Memory B cell (primary cell): ENCODE data around the gene NRP1.

Experiments
- ATAC-seq: fragments of 150-1000 bp; cut with Tn5 transposase; 2 replicates; pipeline ENCODE4 v1.10.0; 2021; ENCODE audit warnings: low read depth, mild to moderate bottlenecking, moderate library complexity
- DNase-seq, 2 donors: peaks; one replicate each; pipeline ENCODE4 v3.0.0; 2022; ENCODE audit warnings: low spot score in 2 of 2
- H3K27ac Mint-ChIP-seq: one replicate; pipeline ENCODE4 v1.8.0; 2022; ENCODE audit warnings: mild to moderate bottlenecking, moderate library complexity, mixed read lengths
- H3K27me3 Mint-ChIP-seq: one replicate; pipeline ENCODE4 v1.8.0; 2022; ENCODE audit warnings: mixed read lengths
- H3K36me3 Mint-ChIP-seq: one replicate; pipeline ENCODE4 v1.8.0; 2022; ENCODE audit warnings: mild to moderate bottlenecking, mixed read lengths
- H3K4me1 Mint-ChIP-seq: one replicate; pipeline ENCODE4 v1.8.0; 2022; ENCODE audit warnings: mixed read lengths
- H3K4me3 Mint-ChIP-seq: one replicate; pipeline ENCODE4 v1.8.0; 2022; ENCODE audit warnings: mild to moderate bottlenecking, moderate library complexity, mixed read lengths
- H3K9me3 Mint-ChIP-seq: one replicate; pipeline ENCODE4 v1.8.0; 2022; ENCODE audit warnings: mixed read lengths

NRP1 gene

DNA sequence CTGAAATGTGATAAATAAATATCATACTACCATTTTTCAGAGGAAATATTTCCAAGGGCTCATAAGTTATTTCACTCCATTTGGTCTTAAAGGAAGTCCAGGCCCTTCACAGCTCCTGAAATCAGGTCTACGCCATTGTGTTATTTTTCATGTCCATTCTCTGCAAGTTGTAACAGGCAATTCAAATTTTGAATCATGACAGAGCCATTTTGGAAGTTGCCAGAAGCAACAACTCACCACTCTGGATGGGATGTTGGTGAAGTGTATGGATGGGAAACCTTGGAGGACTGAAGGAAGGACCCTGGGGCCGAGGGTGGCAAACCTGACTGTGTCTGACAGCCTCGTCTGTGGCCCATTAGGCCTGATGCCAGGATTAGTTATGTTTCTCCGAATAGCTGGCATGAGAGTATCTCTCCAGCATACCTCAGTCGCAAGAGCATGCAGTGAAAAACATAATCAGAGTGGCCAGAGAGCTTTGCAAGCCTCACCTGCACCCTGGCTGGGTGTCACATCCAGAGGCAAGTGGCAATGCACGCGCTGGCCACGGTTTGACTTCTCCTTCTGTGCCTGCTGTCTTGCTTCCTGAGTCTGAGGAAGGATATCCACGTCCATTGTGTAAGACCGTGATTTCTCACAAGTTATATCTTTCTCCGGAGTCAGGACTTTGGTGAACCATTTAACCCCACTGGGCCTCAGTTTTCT lies 87.1 kb downstream of the NRP1 start:
- ATAC-seq, result no peak

GRCh38 chr10:33245343-33245742 lies 89.1 kb downstream of the NRP1 start:
- Mint-ChIP-seq H3K4me3 (no peak overlapping the region), H3K27me3 (no peaks in the 10 kb centered on the region), H3K36me3 (no peaks in the 10 kb centered on the region), H3K4me1 (peaks cover 12% of the 10 kb centered on the region), H3K9me3 (no peaks in the 10 kb centered on the region), H3K27ac (no peak overlapping the region)
- ATAC-seq (no peak), DNase-seq (no peak)

More for the DNA sequence above, 87.1 kb downstream of the NRP1 start:
- Mint-ChIP-seq H3K4me1 (peaks cover 7% of the 10 kb centered on the region), H3K27ac (no peak overlapping the region), H3K9me3 (peaks cover 1% of the 10 kb centered on the region), H3K36me3 (no peaks in the 10 kb centered on the region), H3K27me3 (peaks cover 2% of the 10 kb centered on the region), H3K4me3 (no peak overlapping the region)
- DNase-seq, result no peak

- H3K4me1 Mint-ChIP-seq, result peaks cover 12% of the 10 kb centered on the region
- no peaks in the 10 kb centered on the region for H3K9me3 Mint-ChIP-seq
- DNase-seq (no peak), ATAC-seq (no peak)
- no peak overlapping the region for H3K4me3 Mint-ChIP-seq
- H3K27ac Mint-ChIP-seq, result no peak overlapping the region
- no peaks in the 10 kb centered on the region for H3K36me3 Mint-ChIP-seq
- peaks cover 2% of the 10 kb centered on the region for H3K27me3 Mint-ChIP-seq
These were observed 90.0 kb downstream of the NRP1 start for GRCh38 chr10:33244354-33244967.

DNA sequence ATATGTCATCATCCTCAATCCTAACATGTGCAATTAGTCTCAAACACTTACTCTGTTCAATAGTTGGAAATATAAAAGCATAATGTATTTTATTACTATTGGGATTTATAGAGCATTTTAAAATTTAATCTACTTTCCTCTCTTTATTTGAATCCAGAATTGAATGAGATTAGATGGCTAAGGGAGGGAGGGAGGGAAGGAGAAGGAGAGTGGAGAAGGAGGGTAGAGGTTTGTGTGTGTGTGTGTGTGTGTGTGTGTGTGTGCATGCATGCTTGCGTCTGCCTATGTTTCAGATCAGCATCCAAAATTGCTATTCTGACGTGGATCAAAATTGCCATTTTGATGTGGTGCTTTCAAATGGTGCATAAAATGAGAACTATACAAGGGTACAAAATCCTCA lies 90.8 kb downstream of the NRP1 start:
- Mint-ChIP-seq H3K27me3 (peaks cover 2% of the 10 kb centered on the region), H3K4me3 (no peak overlapping the region)

DNA sequence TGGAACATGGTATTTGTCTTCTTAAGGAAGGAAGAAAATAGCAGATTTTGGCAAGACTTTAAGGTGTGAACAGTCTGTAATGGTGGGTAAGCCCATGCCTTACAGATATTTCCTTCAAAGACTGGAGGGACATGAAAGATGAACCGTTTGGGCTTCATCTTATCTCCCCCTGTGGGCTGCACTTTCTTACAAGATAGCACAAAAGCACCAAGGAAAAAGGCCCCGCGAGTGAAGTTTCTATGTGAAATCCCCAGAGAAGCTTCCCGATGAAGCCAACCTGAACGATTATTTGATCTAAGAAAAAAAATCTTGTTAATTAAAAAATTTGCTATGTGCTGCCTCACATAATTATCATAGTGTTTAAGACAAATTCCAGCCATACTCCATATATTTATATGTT lies 91.5 kb downstream of the NRP1 start:
- H3K9me3 Mint-ChIP-seq, result no peaks in the 10 kb centered on the region
- no peak for ATAC-seq
- no peak overlapping the region for H3K27ac Mint-ChIP-seq
- H3K4me1 Mint-ChIP-seq, result peaks cover 12% of the 10 kb centered on the region
- no peaks in the 10 kb centered on the region for H3K36me3 Mint-ChIP-seq
- H3K27me3 Mint-ChIP-seq, result peaks cover 2% of the 10 kb centered on the region
- no peak overlapping the region for H3K4me3 Mint-ChIP-seq
- DNase-seq, result no peak

More for the DNA sequence above, 90.8 kb downstream of the NRP1 start:
- Mint-ChIP-seq H3K4me1 (peaks cover 12% of the 10 kb centered on the region), H3K36me3 (no peaks in the 10 kb centered on the region), H3K9me3 (no peaks in the 10 kb centered on the region), H3K27ac (no peak overlapping the region)
- no peak for ATAC-seq
- DNase-seq, result no peak

GRCh38 chr10:33241351-33241750 lies 93.1 kb downstream of the NRP1 start:
- no peak overlapping the region for H3K27ac Mint-ChIP-seq
- no peak for DNase-seq

DNA sequence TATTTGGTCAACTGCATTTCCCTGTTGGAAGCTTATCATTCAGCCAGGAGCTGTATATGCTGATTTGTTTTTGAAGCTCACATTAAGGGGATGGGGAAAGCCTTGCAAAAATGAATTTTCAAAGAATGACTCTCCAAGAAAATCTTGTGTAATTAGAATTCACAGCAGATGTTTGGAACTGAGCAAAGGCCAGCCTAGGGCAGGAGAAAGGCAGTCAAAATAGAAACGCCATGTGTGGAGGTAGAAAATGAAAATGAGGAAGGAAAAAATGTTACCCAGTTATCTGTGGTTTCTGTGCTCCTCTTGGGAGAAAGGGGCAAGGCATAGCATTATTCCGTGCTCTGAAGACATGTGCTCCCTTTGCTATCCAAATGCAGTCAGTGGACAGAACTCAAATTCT lies 93.5 kb downstream of the NRP1 start:
- DNase-seq (no peak), ATAC-seq (no peak)
- no peak overlapping the region for H3K27ac Mint-ChIP-seq
- H3K9me3 Mint-ChIP-seq, result no peaks in the 10 kb centered on the region
- no peak overlapping the region for H3K4me3 Mint-ChIP-seq
- H3K4me1 Mint-ChIP-seq, result peaks cover 12% of the 10 kb centered on the region
- H3K27me3 Mint-ChIP-seq, result peaks cover 7% of the 10 kb centered on the region
- H3K36me3 Mint-ChIP-seq, result no peaks in the 10 kb centered on the region

More at GRCh38 chr10:33241351-33241750, 93.1 kb downstream of the NRP1 start:
- Mint-ChIP-seq H3K4me1 (peaks cover 12% of the 10 kb centered on the region), H3K9me3 (no peaks in the 10 kb centered on the region), H3K27me3 (peaks cover 4% of the 10 kb centered on the region), H3K4me3 (no peak overlapping the region), H3K36me3 (no peaks in the 10 kb centered on the region)
- no peak for ATAC-seq

DNA sequence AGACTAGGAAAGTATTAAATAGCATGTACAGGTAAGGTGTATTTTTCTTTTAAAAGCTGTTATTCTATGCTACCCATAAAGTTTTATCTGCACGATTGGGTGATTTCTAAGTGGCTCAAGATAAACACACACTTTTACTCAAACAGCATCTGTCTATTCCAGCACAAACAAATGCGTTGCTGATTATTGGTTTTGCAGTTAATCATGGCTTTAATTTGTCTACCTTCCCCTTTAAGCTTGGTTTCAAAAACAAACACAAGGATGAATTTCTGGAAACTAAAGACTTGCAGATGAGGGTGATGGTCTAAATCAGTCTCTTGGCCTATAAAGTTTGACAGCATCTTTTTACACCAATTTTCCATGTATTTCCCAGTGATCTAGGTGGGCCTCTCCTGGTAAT lies 94.2 kb downstream of the NRP1 start:
- Mint-ChIP-seq H3K27me3 (peaks cover 7% of the 10 kb centered on the region), H3K36me3 (no peaks in the 10 kb centered on the region), H3K9me3 (no peaks in the 10 kb centered on the region), H3K4me3 (no peak overlapping the region), H3K27ac (no peak overlapping the region), H3K4me1 (peaks cover 10% of the 10 kb centered on the region)
- ATAC-seq, result no peak
- no peak for DNase-seq

DNA sequence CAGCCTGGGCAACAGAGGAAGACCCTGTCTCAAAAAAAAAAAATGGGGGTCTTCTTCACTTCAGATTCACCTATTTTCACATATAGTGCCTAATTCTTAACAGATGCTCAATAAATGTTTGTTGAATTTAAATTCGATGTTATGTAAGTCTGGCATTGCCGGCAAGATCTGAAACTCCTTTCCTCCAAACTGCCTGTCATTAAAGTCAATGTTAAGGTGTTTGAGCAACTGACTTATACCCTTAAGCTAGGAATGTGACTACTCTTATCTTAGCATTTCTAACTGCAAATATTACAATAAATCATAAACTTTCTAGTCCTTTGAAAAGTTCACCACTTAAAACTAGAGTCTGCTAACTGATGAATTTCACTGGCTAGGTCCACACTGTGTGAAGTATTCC lies 95.2 kb downstream of the NRP1 start:
- Mint-ChIP-seq H3K4me1 (peaks cover 6% of the 10 kb centered on the region), H3K4me3 (no peak overlapping the region), H3K36me3 (no peaks in the 10 kb centered on the region), H3K27ac (peak overlapping the region; percentile 45), H3K27me3 (peaks cover 7% of the 10 kb centered on the region), H3K9me3 (no peaks in the 10 kb centered on the region)
- no peak for ATAC-seq
- no peak for DNase-seq

- Mint-ChIP-seq H3K9me3 (no peaks in the 10 kb centered on the region), H3K27me3 (peaks cover 7% of the 10 kb centered on the region), H3K4me1 (peaks cover 4% of the 10 kb centered on the region), H3K36me3 (no peaks in the 10 kb centered on the region), H3K4me3 (no peak overlapping the region), H3K27ac (no peak overlapping the region)
- ATAC-seq (no peak), DNase-seq (no peak)
These were observed 95.8 kb downstream of the NRP1 start for GRCh38 chr10:33238643-33239042.

DNA sequence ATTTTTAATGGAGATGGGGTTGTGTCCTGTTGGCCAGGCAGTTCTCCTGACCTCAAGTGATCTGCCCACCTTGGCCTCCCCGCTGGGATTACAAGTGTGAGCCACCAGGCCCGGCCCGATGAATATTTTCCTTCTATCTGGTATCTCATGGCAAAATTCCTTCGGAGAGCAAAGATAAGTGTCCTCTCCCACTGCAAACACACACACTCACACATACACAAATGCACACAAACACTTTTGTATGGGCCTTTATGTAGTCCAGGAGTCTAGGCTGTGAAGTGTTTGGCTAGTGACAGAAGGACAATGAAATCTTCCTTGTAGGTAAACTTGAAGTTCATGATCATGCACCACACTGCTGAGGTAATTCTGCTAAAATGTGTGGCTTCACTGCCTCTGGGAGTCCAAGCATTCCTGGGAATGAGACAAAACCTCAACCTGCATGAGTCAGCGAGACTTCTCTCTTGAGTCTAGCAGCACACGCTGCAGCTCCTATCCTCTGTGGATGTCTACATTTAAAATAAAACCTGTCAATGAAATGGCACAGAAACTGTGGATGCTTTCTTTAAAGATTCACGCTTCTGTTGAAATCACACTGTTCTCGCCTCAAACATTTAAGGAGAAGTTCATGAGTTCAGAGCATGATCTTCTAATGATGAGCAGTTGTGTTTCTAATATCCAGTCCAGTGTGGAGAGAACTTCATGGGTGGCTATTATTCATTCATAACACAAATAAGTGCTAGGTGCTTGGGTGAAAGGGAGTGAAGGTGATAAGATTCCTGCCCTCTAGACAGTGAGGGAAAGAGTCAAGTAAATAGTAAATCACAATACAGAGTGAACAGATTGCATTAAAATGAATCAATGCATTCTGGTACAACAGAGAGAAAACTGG lies 96.5 kb downstream of the NRP1 start:
- peaks cover 7% of the 10 kb centered on the region for H3K27me3 Mint-ChIP-seq
- DNase-seq, result no peak
- no peak for ATAC-seq
- peaks cover 4% of the 10 kb centered on the region for H3K4me1 Mint-ChIP-seq
- H3K36me3 Mint-ChIP-seq, result no peaks in the 10 kb centered on the region
- no peak overlapping the region for H3K4me3 Mint-ChIP-seq
- no peak overlapping the region for H3K27ac Mint-ChIP-seq
- H3K9me3 Mint-ChIP-seq, result no peaks in the 10 kb centered on the region

DNA sequence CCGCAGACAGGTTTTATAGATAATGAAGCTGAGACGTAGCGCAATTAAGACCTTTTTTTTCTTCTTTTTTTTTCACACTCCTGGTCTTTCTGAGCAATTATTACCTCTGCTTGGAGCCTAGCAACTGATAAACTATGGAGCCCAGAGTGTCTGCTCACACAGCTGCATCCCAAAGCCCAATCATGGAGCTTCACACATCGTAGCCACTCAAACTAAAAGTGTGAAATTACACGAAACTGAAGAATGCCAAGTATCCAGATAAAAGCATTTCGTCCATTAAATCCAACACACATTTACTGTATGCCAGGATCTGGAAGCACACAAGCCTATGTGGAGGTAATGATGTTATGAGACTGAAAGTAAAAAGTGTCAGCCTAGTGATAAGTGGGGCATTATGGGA lies 97.6 kb downstream of the NRP1 start:
- no peaks in the 10 kb centered on the region for H3K36me3 Mint-ChIP-seq
- H3K4me1 Mint-ChIP-seq, result peaks cover 4% of the 10 kb centered on the region
- no peak overlapping the region for H3K4me3 Mint-ChIP-seq
- H3K9me3 Mint-ChIP-seq, result no peaks in the 10 kb centered on the region
- no peak overlapping the region for H3K27ac Mint-ChIP-seq
- H3K27me3 Mint-ChIP-seq, result peaks cover 9% of the 10 kb centered on the region
- DNase-seq, result no peak
- no peak for ATAC-seq

DNA sequence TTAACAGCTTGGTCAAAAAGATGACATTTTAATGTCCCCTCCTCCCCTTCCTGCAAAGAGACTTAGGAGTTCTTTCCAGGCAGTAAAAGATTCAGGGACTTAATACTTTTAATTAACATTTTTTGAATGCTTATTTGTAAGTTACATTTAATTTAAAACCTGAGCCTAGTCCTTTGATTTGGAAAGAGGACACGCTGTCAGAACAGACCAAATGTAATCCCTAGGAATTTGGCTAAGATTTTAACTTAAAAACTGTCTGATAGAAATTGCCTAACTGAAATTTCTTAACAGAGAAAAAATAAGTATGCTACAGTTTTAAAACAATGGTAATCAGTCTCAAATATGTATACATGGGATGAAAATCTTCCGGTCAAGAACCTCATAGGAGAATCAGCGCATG lies 98.5 kb downstream of the NRP1 start:
- ATAC-seq, result no peak

GRCh38 chr10:33235251-33235884 lies 99.1 kb downstream of the NRP1 start:
- Mint-ChIP-seq H3K36me3 (no peaks in the 10 kb centered on the region), H3K9me3 (no peaks in the 10 kb centered on the region), H3K4me3 (no peak overlapping the region), H3K27me3 (peaks cover 13% of the 10 kb centered on the region), H3K27ac (no peak overlapping the region), H3K4me1 (no peaks in the 10 kb centered on the region)
- DNase-seq, result no peak
- ATAC-seq, result no peak

More for the DNA sequence above, 98.5 kb downstream of the NRP1 start:
- no peak overlapping the region for H3K4me3 Mint-ChIP-seq
- no peaks in the 10 kb centered on the region for H3K9me3 Mint-ChIP-seq
- no peak overlapping the region for H3K27ac Mint-ChIP-seq
- H3K4me1 Mint-ChIP-seq, result peaks cover 2% of the 10 kb centered on the region
- no peak for DNase-seq
- H3K36me3 Mint-ChIP-seq, result no peaks in the 10 kb centered on the region
- H3K27me3 Mint-ChIP-seq, result peaks cover 13% of the 10 kb centered on the region
